HEK293T (cell line): ENCODE measurements around the gene DDX3X.
A peak's percentile ranks its signal among the peaks of the same experiment; 100 is the strongest.
"Not testable (repeated sequence)": the region's sequence is repeated elsewhere in the genome, so short reads cannot be mapped to it uniquely, and the experiment has no call there.

Experiments
- CTCF ChIA-PET: fragments of 350-600 bp; formaldehyde crosslinking; extraction: SDS; loops from one replicate; lab custom pipeline; 2021; ENCODE audit warnings: antibody characterized with exemption, inconsistent platforms; lab: Yijun Ruan, JAX
- POLR2A ChIA-PET: fragments of 350-600 bp; formaldehyde crosslinking; extraction: SDS; loops from one replicate; lab custom pipeline; 2020; ENCODE audit warnings: antibody characterized with exemption, inconsistent platforms; lab: Yijun Ruan, JAX
- DNase-seq: peaks from one replicate; pipeline ENCODE4 v3.0.0; 2012; ENCODE audit warnings: mixed read lengths; ENCODE audit errors: extremely low spot score
- ARNT ChIP-seq: fragments of 450-650 bp; IDR thresholded peaks from 2 replicates; pipeline ENCODE4 v1.6.1; 2017; ENCODE audit warnings: mild to moderate bottlenecking
- BHLHE40 ChIP-seq: fragments of 450-650 bp; IDR thresholded peaks from 2 replicates; pipeline ENCODE4 v1.6.1; 2016; ENCODE audit warnings: mild to moderate bottlenecking, moderate library complexity, borderline replicate concordance
- CTBP1 ChIP-seq: fragments of 450-650 bp; IDR thresholded peaks from 2 replicates; pipeline ENCODE4 v1.6.1; 2016; ENCODE audit warnings: borderline replicate concordance
- ELF4 ChIP-seq: fragments of 450-650 bp; IDR thresholded peaks from 2 replicates; pipeline ENCODE4 v1.6.1; 2017; ENCODE audit warnings: antibody characterized with exemption
- FOXA1 ChIP-seq: fragments of 450-650 bp; IDR thresholded peaks from 2 replicates; pipeline ENCODE4 v1.6.1; 2016; ENCODE audit warnings: mild to moderate bottlenecking
- FOXK2 ChIP-seq: fragments of 450-650 bp; IDR thresholded peaks from 2 replicates; pipeline ENCODE4 v1.6.1; 2016; ENCODE audit warnings: mild to moderate bottlenecking
- FOXM1 ChIP-seq: fragments of 450-650 bp; IDR thresholded peaks from 2 replicates; pipeline ENCODE4 v1.6.1; 2017; ENCODE audit warnings: mild to moderate bottlenecking, borderline replicate concordance
- HDGF ChIP-seq: fragments of 450-650 bp; IDR thresholded peaks from 2 replicates; pipeline ENCODE4 v1.6.1; 2017; ENCODE audit warnings: antibody characterized with exemption, borderline replicate concordance
- L3MBTL2 ChIP-seq: fragments of 450-650 bp; conservative IDR thresholded peaks from 2 replicates; pipeline ENCODE4 v1.6.1; 2016; ENCODE audit warnings: mild to moderate bottlenecking
- LEF1 ChIP-seq: fragments of 450-650 bp; IDR thresholded peaks from 2 replicates; pipeline ENCODE4 v1.6.1; 2017; ENCODE audit warnings: mild to moderate bottlenecking, borderline replicate concordance
- NFRKB ChIP-seq: fragments of 450-650 bp; IDR thresholded peaks from 2 replicates; pipeline ENCODE4 v1.6.1; 2016; ENCODE audit warnings: mild to moderate bottlenecking, moderate library complexity
- SP1 ChIP-seq: fragments of 450-650 bp; IDR thresholded peaks from 2 replicates; pipeline ENCODE4 v1.6.1; 2017
- SUZ12 ChIP-seq: fragments of 450-650 bp; IDR thresholded peaks from 2 replicates; pipeline ENCODE4 v1.6.1; 2016; ENCODE audit warnings: mild to moderate bottlenecking
- TARDBP ChIP-seq: fragments of 450-650 bp; IDR thresholded peaks from 2 replicates; pipeline ENCODE4 v1.6.1; 2016
- ZNF384 ChIP-seq: fragments of 450-650 bp; IDR thresholded peaks from 2 replicates; pipeline ENCODE4 v1.6.1; 2016
- TF ChIP-seq, protein P1 (sequence below): fragments of 450-650 bp; IDR thresholded peaks from 2 replicates; pipeline ENCODE4 v1.6.1; 2016

Gene DDX3X

DNA sequence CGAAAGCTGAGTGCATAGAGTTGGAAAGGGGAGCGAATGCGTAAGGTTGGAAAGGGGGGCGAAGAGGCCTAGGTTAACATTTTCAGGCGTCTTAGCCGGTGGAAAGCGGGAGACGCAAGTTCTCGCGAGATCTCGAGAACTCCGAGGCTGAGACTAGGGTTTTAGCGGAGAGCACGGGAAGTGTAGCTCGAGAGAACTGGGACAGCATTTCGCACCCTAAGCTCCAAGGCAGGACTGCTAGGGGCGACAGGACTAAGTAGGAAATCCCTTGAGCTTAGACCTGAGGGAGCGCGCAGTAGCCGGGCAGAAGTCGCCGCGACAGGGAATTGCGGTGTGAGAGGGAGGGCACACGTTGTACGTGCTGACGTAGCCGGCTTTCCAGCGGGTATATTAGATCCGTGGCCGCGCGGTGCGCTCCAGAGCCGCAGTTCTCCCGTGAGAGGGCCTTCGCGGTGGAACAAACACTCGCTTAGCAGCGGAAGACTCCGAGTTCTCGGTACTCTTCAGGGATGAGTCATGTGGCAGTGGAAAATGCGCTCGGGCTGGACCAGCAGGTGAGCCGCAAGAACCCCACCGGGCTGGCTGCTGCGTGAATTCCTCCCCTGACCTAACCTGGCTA is at the start of gene DDX3X:
Gene DDX3X, plus strand, starts transcription at position 419 of the 619 bp plus-strand sequence. Its CDS starts 91 bp downstream, at position 510.
- ChIA-PET CTCF (interaction anchor here (1.0 kb wide), 1 partner anchor 109 kb away, joined by 3 read pairs; no protein-coding TSS in a partner anchor), POLR2A (interaction anchor here (0.6 to 1.4 kb wide), 43 partner anchors 9 to 228 kb away, joined by 3 to 20 read pairs (median 5); no protein-coding TSS in a partner anchor)
- DNase-seq: peak; percentile 74
- no peak for TF ChIP-seq FOXK2
- TF ChIP-seq BHLHE40: no peak
- TF ChIP-seq ZNF384: no peak
- TF ChIP-seq FOXM1: no peak
- no peak for TF ChIP-seq FOXA1
- peak; percentile 93 for TF ChIP-seq ELF4
- no peak for TF ChIP-seq TARDBP
- peak; percentile 53; the same call in 1 of the 2 replicates for TF ChIP-seq CTBP1
- TF ChIP-seq SUZ12: no peak
- no peak; the same call in 1 of the 2 replicates for TF ChIP-seq LEF1
- peak; percentile 51; the same call in 1 of the 2 replicates for TF ChIP-seq SP1
- peak; percentile 8; the same call in 1 of the 2 replicates for TF ChIP-seq NFRKB
- no peak for TF ChIP-seq ARNT
- TF ChIP-seq, protein P1, sequence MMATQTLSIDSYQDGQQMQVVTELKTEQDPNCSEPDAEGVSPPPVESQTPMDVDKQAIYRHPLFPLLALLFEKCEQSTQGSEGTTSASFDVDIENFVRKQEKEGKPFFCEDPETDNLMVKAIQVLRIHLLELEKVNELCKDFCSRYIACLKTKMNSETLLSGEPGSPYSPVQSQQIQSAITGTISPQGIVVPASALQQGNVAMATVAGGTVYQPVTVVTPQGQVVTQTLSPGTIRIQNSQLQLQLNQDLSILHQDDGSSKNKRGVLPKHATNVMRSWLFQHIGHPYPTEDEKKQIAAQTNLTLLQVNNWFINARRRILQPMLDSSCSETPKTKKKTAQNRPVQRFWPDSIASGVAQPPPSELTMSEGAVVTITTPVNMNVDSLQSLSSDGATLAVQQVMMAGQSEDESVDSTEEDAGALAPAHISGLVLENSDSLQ: no peak
- TF ChIP-seq L3MBTL2: peak; percentile 95

- CTCF ChIA-PET, DNase-seq: not testable (repeated sequence)
- POLR2A ChIA-PET: interaction anchor here (0.7 kb wide), 1 partner anchor 17 kb away, joined by 3 read pairs; no protein-coding TSS in a partner anchor
These were observed 48.0 kb upstream of the DDX3X start for GRCh38 chrX:41285928-41286327.

DNA sequence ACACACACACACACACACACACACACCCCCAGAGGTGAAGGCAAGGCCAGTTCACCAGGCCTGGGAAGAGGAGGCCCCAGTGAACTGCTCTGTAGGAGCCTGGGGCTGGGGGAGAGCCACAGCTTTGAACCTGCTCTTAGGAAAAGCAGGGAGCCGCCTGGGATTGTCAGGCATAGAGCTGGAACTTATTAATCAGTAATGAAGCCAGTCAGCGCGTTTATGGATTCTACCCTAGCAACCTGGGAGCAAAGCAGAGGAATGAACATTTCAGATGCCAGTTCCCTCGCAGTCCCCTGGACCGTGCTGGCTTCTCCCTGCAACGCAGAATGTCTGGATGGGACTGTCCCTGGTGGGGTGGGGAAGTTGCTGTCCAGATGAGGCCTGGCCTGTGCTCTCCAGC is 45.3 kb upstream of the DDX3X start:
- ChIA-PET CTCF (no interaction called here), POLR2A (interaction anchor here (2.0 kb wide), 1 partner anchor 45 kb away, joined by 5 read pairs; the partner anchor contains the start of gene DDX3X)

DNA sequence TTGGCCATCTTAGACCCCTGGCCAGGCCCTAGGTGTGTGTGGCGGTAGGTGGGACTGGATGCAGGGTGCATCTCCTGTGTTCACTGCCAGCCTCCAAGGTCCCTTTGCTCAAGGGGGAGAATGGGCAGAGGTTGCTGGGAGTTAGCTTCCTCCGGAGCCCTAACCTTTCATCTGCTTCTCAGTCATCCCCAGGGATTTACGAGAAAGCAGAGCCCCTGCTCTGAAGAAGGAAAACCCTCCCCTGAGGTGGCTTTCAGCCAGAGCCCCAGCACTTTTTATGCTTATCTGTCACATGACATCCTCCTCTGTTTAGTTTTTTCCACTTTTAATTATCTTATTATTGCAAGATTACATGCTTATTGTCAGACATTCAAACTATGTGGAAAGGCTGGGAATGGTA is 44.9 kb upstream of the DDX3X start:
- DNase-seq: no peak
- no peak for TF ChIP-seq NFRKB
- no peak for TF ChIP-seq SUZ12
- TF ChIP-seq ZNF384: no peak
- no peak for TF ChIP-seq SP1
- no peak for TF ChIP-seq L3MBTL2
- TF ChIP-seq BHLHE40: no peak
- no peak for TF ChIP-seq FOXM1
- no peak for TF ChIP-seq ELF4
- ChIA-PET CTCF (no interaction called here), POLR2A (interaction anchor here (2.0 kb wide), 1 partner anchor 45 kb away, joined by 5 read pairs; the partner anchor contains the start of gene DDX3X)

More for the DNA sequence above, 45.3 kb upstream of the DDX3X start:
- TF ChIP-seq BHLHE40 (no peak), LEF1 (no peak)
- DNase-seq: no peak

DNA sequence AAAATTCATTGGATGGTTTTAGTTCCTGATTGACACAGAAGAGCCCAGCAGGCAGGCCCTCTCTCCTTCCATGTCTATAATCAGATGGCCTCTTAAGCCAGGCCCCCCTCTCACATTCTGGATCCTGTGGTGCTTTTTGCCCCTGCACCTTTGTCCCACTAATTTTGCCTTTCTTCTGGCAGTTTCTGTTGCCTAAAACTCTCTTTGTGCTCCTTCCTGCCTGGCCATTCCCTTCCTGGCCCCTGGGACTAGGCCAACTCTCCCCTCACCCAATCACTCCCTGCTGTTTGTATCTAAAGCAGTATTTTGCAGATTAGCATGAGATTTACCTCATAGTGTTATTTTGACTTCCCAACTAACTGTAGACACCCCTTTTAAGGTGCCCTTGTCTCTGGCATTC is 42.7 kb upstream of the DDX3X start:
- CTCF ChIA-PET: no interaction called here
- no peak for DNase-seq
- POLR2A ChIA-PET: no interaction called here
- TF ChIP-seq FOXA1: no peak

- POLR2A ChIA-PET: no interaction called here
- no peak for DNase-seq
- CTCF ChIA-PET: no interaction called here
- TF ChIP-seq TARDBP (no peak), ZNF384 (no peak), ARNT (no peak), L3MBTL2 (no peak), FOXM1 (no peak), SUZ12 (no peak), FOXA1 (no peak), NFRKB (no peak)
These were observed 40.7 kb upstream of the DDX3X start for GRCh38 chrX:41293269-41293668.

DNA sequence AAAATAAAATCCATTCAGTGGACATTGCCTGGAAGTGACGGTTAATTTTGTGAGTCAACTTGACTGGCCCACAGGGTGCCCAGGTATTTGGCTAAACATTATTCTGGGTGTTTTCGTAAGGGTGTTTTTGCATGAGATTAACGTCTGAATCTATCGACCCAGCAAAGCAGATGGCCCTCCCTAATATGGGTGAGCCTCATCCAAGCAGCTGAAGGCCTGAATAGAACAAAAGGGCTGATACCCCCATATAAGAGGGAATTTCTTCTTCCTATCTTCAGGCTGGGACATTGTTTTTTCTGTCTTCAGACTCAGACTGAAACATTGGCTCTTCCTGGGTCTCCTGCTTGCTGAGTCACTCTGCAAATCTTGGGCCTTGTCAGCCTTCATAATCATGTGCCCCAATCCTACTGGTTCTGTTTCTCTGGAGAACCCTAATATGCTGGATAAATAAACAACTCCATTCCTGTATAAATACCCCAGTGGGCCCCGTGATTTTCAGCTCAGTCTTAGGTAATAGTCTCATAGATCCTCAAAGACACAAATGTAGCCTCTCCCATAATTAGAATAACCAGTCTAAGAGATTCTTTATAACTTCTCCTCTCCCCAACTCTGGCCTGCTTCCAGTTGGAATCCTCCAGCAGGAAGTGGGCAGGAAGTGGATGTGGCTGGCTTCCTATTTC is 33.1 kb upstream of the DDX3X start:
- POLR2A ChIA-PET: interaction anchor here (4.1 kb wide), 1 partner anchor 33 kb away, joined by 20 read pairs; the partner anchor contains the start of gene DDX3X
- no peak for DNase-seq
- TF ChIP-seq ELF4: no peak
- no peak for TF ChIP-seq FOXK2
- no peak for TF ChIP-seq FOXA1
- TF ChIP-seq ZNF384: no peak
- no peak for TF ChIP-seq ARNT
- TF ChIP-seq, protein P1: no peak
- no peak for TF ChIP-seq SP1
- TF ChIP-seq TARDBP: no peak
- no peak for TF ChIP-seq FOXM1
- no peak for TF ChIP-seq CTBP1
- TF ChIP-seq LEF1: no peak
- TF ChIP-seq HDGF: no peak
- CTCF ChIA-PET: interaction anchor here (0.6 kb wide), 2 partner anchors 12 to 69 kb away, joined by 3 to 9 read pairs; no protein-coding TSS in a partner anchor
